Panc1 (cell line): ENCODE results near the gene ASL. TPM values are rescaled to one million over a fixed set of nuclear protein-coding genes. Genes with fewer than 3 reads are reported as not detected.
A peak's percentile ranks its signal among the peaks of the same experiment; 100 is the strongest.

Experiments used
- ATAC-seq: fragments of 200-7000 bp; cut with Tn5 transposase; 2 replicates; pipeline ENCODE4 v1.9.1; 2020; ENCODE audit warnings: mild to moderate bottlenecking, moderate library complexity
- BruUV-seq: library from RNA; stranded (reverse); fragments of 400-500 nt; replicated peaks from 2 replicates; lab custom pipeline; 2021; lab: Mats Ljungman, UMichigan
- CTCF ChIA-PET: fragments of 300-600 bp; sonication (Branson Sonifier 250); formaldehyde crosslinking; loops from one replicate; lab custom pipeline; 2022; ENCODE audit warnings: antibody characterized with exemption; lab: Charles Lee
- POLR2A ChIA-PET: fragments of 300-600 bp; sonication (Branson Sonifier 250); formaldehyde crosslinking; loops from one replicate; lab custom pipeline; 2022; ENCODE audit warnings: antibody characterized with exemption; lab: Charles Lee
- DNase-seq: peaks from one replicate; pipeline ENCODE4 v3.0.0-alpha.2; 2010; ENCODE audit warnings: low read depth, low spot score
- H3K27ac ChIP-seq: 2 replicates; pipeline ENCODE4 v1.5.1; 2011; ENCODE audit warnings: mild to moderate bottlenecking, low read length, inconsistent platforms
- H3K27me3 ChIP-seq: fragments of 200-500 bp; sonication (Bioruptor generic); 2 replicates; pipeline ENCODE4 v1.6.0; 2014; ENCODE audit warnings: low read length, inconsistent platforms; ENCODE audit not compliant: control insufficient read depth, insufficient read depth
- H3K36me3 ChIP-seq: fragments of 200-500 bp; sonication (Bioruptor generic); 2 replicates; pipeline ENCODE4 v1.5.1; 2014; ENCODE audit warnings: inconsistent platforms, mild to moderate bottlenecking, low read length, moderate library complexity; ENCODE audit not compliant: control insufficient read depth, insufficient read depth
- H3K4me1 ChIP-seq: 2 replicates; pipeline ENCODE4 v1.5.1; 2011; ENCODE audit warnings: inconsistent platforms, mild to moderate bottlenecking, low read length, moderate library complexity; ENCODE audit not compliant: control insufficient read depth, insufficient read depth
- H3K4me3 ChIP-seq, 2 experiments: 2 replicates each; pipeline ENCODE4 v1.5.1; 2011 to 2012; ENCODE audit warnings: low read depth in 2 of 2, low read length in 2 of 2, mild to moderate bottlenecking in 2 of 2, inconsistent platforms in 1 of 2, moderate library complexity in 1 of 2
- H3K9me3 ChIP-seq: fragments of 200-500 bp; sonication (Bioruptor generic); 2 replicates; pipeline ENCODE4 v1.5.1; 2014; ENCODE audit warnings: low read depth, mild to moderate bottlenecking, inconsistent platforms, low read length, moderate library complexity; ENCODE audit not compliant: control insufficient read depth, insufficient read depth
- POLR2AphosphoS5 ChIP-seq: IDR thresholded peaks from 2 replicates; pipeline ENCODE4 v1.6.1; 2012; ENCODE audit warnings: mild to moderate bottlenecking, low read depth, low read length, moderate library complexity
- SIN3A ChIP-seq: IDR thresholded peaks from 2 replicates; pipeline ENCODE4 v1.6.1; 2012; ENCODE audit warnings: low read depth, mild to moderate bottlenecking, low read length, moderate library complexity, borderline replicate concordance; ENCODE audit not compliant: insufficient read depth
- TCF7L2 ChIP-seq: IDR thresholded peaks from 2 replicates; pipeline ENCODE4 v1.6.1; 2011; ENCODE audit warnings: mild to moderate bottlenecking, low read depth, low read length, inconsistent platforms
- in situ Hi-C: cut with HindIII; loops from 2 replicates; pipeline ENCODE4 v1.10.0; 2016; ENCODE audit warnings: low sequenced_read_pairs, low pct_unique_long_range_greater_than_20kb
- intact Hi-C: fragments of 100-400 bp; cut with micrococcal nuclease; formaldehyde crosslinking; loops from one replicate; pipeline ENCODE4 v1.10.0; 2022; ENCODE audit not compliant: unreplicated experiment
- total RNA-seq: library from RNA; stranded (reverse); gene quantifications from one replicate; pipeline ENCODE4 v1.2.1, GENCODE V29; 2021; ENCODE audit not compliant: unreplicated experiment
- TF ChIP-seq, protein P1 (sequence below), 2 experiments: IDR thresholded peaks; 2 replicates each; pipeline ENCODE4 v1.6.1; 2011 to 2012; ENCODE audit warnings: low read depth in 2 of 2, control low read depth in 1 of 2, low read length in 1 of 2, mild to moderate bottlenecking in 1 of 2, moderate library complexity in 1 of 2; ENCODE audit not compliant: insufficient read depth in 1 of 2
- TF ChIP-seq, protein P2 (sequence below): fragments of 450-650 bp; IDR thresholded peaks from 2 replicates; pipeline ENCODE4 v1.5.1; 2017; ENCODE audit warnings: mild to moderate bottlenecking

Gene ASL
- total RNA-seq, 1 experiment from 2014 or later, result 34.3 TPM

DNA sequence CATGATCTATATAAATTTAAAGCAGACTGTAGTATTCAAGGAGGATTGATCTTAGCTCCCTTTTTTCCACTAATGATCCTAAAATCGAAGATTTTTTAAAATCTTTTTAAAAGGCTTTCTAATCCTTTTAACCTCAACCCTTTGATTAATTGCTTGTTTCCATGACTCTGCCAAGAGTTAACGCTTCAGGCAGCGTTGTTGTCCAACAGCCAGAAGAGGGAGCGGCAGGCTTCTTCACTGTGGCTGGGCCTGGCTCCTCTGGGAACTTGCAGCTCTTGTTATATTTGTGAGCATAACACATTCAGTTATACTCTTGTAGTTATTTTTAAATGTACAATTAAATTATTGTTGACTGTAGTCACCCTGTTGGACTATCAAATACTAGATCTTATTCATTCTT, 65.3 kb downstream of the ASL start:
- BruUV-seq, result no TSS peak
- no peaks in the 10 kb centered on the region for H3K9me3 ChIP-seq
- no peak overlapping the region for H3K27ac ChIP-seq
- peaks cover 6% of the 10 kb centered on the region for H3K36me3 ChIP-seq
- ATAC-seq (peak; percentile 65), DNase-seq (no peak)
- no peaks in the 10 kb centered on the region for H3K27me3 ChIP-seq
- TF ChIP-seq, protein P1, sequence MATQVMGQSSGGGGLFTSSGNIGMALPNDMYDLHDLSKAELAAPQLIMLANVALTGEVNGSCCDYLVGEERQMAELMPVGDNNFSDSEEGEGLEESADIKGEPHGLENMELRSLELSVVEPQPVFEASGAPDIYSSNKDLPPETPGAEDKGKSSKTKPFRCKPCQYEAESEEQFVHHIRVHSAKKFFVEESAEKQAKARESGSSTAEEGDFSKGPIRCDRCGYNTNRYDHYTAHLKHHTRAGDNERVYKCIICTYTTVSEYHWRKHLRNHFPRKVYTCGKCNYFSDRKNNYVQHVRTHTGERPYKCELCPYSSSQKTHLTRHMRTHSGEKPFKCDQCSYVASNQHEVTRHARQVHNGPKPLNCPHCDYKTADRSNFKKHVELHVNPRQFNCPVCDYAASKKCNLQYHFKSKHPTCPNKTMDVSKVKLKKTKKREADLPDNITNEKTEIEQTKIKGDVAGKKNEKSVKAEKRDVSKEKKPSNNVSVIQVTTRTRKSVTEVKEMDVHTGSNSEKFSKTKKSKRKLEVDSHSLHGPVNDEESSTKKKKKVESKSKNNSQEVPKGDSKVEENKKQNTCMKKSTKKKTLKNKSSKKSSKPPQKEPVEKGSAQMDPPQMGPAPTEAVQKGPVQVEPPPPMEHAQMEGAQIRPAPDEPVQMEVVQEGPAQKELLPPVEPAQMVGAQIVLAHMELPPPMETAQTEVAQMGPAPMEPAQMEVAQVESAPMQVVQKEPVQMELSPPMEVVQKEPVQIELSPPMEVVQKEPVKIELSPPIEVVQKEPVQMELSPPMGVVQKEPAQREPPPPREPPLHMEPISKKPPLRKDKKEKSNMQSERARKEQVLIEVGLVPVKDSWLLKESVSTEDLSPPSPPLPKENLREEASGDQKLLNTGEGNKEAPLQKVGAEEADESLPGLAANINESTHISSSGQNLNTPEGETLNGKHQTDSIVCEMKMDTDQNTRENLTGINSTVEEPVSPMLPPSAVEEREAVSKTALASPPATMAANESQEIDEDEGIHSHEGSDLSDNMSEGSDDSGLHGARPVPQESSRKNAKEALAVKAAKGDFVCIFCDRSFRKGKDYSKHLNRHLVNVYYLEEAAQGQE (IDR thresholded peaks at IDR 0.05; ENCODE audit: insufficient read depth in 1 of 2, low read depth in 2 of 2, low read length in 1 of 2), result no peak
- TF ChIP-seq SIN3A, result no peak
- no peak for TF ChIP-seq POLR2AphosphoS5
- TF ChIP-seq TCF7L2, result no peak
- TF ChIP-seq, protein P2, sequence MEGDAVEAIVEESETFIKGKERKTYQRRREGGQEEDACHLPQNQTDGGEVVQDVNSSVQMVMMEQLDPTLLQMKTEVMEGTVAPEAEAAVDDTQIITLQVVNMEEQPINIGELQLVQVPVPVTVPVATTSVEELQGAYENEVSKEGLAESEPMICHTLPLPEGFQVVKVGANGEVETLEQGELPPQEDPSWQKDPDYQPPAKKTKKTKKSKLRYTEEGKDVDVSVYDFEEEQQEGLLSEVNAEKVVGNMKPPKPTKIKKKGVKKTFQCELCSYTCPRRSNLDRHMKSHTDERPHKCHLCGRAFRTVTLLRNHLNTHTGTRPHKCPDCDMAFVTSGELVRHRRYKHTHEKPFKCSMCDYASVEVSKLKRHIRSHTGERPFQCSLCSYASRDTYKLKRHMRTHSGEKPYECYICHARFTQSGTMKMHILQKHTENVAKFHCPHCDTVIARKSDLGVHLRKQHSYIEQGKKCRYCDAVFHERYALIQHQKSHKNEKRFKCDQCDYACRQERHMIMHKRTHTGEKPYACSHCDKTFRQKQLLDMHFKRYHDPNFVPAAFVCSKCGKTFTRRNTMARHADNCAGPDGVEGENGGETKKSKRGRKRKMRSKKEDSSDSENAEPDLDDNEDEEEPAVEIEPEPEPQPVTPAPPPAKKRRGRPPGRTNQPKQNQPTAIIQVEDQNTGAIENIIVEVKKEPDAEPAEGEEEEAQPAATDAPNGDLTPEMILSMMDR, result no peak
- H3K4me3 ChIP-seq, result no peak overlapping the region
- in situ Hi-C loops (no loop called here), intact Hi-C loops (no loop called here)
- no peaks in the 10 kb centered on the region for H3K4me1 ChIP-seq
- CTCF ChIA-PET, result interaction anchor here (0.8 kb wide), 1 partner anchor 110 kb away, joined by 6 read pairs; no protein-coding TSS in a partner anchor
- POLR2A ChIA-PET, result no interaction called here

DNA sequence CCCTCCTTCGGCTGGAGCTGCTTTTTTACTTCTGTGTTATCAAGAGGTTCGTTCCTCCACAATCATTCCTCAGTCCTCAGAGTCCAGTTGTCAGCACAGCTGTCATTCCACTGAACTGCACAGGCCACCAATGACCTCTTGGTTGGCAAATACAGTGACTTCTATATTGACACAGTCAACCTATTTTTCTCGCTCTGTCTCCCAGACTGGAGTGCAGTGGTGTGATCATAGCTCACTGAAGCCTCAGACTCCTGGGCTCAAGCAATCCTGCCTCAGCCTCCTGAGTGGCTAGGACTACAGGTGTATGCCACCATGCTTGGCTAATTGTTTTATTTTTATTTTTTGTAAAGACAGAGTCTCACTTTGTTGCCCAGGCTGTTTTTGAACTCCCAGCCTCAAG, 66.7 kb downstream of the ASL start:
- CTCF ChIA-PET, result no interaction called here

More for the DNA sequence above, 66.7 kb downstream of the ASL start:
- Histone ChIP-seq H3K36me3 (peaks cover 6% of the 10 kb centered on the region), H3K4me3 (no peak overlapping the region), H3K9me3 (no peaks in the 10 kb centered on the region), H3K27ac (no peak overlapping the region), H3K27me3 (no peaks in the 10 kb centered on the region), H3K4me1 (no peaks in the 10 kb centered on the region)
- DNase-seq (no peak), ATAC-seq (no peak)
- in situ Hi-C loops, result no loop called here
- no TSS peak for BruUV-seq
- POLR2A ChIA-PET, result no interaction called here
- TF ChIP-seq, protein P2, result no peak
- no peak for TF ChIP-seq SIN3A
- TF ChIP-seq, protein P1 (IDR thresholded peaks at IDR 0.05; ENCODE audit: insufficient read depth in 1 of 2, low read depth in 2 of 2, low read length in 1 of 2), result no peak
- TF ChIP-seq POLR2AphosphoS5, result no peak
- TF ChIP-seq TCF7L2, result no peak
- intact Hi-C loops, result no loop called here
